Fibroblast of skin of right biceps (primary cell): ENCODE measurements around the gene CASP9.

Experiments
- DNase-seq: peaks from one replicate; pipeline ENCODE4 v3.0.0-alpha.2; 2013

CASP9 gene

GRCh38 chr1:15524021-15524282 is at the start of gene CASP9:
TSS of gene CASP9 (minus strand) at chr1:15524215. CDS start at chr1:15524200, 15 bp downstream.
- no peak for DNase-seq

- DNase-seq: peak; percentile 45
Measured at GRCh38 chr1:15573477-15573876, 49.5 kb upstream of the CASP9 start.

GRCh38 chr1:15571266-15571665 is 47.3 kb upstream of the CASP9 start:
- DNase-seq: no peak

DNA sequence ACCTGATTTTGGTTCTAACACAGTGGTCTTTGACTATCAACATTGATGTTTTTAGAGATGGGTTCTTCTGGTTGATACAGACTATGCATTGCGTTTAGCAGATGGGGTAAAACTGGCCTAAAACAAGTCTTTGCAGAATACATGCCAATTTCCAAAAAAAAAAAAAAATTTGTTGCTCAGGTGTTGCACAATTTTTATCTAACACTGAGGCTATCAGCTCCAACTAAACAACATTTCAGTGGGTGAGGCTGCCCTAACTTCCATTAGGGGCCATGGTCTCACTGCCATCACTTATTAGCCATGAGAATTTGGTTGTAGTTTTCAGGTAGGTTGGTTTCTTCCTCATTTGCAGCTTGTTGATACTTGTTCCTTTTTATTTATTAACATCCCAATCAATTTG is 46.8 kb upstream of the CASP9 start:
- DNase-seq: no peak

- no peak for DNase-seq
Measured at GRCh38 chr1:15568387-15569073, 44.5 kb upstream of the CASP9 start.

DNA sequence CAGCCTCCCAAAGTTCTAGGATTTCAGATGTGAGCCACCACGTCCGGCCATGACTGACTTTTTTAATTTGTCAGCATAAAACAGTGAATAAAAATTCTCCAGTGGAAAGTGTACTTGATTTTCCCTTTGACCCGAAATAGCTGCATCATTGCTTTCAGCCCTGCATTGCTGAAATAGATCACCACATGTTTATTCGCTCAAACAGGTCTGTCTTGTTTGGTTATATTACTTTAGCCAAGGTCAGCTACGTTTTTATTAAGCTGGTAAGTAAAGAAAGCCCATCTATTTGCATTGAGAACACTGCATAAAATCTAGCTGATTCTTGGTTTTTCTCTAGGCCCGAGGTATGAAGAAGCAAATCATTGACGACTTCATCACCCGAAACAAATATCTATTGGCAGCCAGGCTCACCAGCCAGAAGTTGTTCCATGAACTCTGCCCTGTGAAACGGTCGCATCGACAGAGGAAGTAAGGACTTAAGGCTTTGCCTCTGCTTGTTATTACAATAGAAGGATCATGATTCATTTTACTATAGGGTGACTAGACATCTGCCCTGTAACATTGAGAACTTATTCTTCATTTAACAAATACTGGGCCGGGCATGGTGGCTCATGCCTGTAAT is 35.3 kb upstream of the CASP9 start:
- DNase-seq: no peak

- no peak for DNase-seq
Measured at GRCh38 chr1:15558516-15558915, 34.5 kb upstream of the CASP9 start.

DNA sequence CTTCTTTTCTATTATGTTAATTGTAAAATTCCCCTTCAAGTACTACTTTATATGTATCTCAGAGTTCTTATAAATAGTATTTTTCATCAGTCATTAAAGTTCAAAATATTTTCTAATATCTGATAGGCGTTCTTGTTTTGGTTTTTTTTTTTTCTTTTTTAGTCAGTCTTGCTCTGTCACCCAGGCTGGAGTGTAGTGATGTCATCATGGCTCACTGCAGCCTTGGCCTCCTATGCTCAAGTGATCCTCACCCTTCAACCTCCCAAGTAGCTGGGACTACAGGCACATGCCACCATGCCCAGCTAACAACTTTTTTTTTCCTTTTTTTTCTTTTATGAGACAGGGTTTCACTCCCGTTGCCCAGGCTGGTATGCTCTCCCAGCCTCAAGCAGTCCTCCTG is 33.6 kb upstream of the CASP9 start:
- no peak for DNase-seq

GRCh38 chr1:15557008-15557407 is 33.0 kb upstream of the CASP9 start:
- DNase-seq: no peak

DNA sequence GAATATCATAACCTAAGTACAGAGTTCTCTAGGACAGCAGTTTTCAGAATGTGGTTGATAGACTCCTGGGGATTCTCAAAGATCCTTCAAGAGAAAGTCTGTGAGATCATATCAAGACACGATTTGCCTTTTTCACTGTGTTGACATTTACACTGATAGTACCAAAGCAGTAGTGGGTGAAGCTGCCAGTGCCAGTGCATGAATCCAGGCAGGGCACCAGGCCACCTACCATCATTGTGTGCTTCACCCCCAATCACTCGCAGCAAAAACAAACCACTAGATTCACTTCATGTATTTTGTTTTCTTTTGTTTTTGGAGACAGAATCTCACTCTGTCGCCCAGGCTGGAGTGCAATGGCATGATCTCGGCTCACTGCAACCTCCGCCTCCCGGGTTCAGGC is 26.6 kb upstream of the CASP9 start:
- no peak for DNase-seq

DNA sequence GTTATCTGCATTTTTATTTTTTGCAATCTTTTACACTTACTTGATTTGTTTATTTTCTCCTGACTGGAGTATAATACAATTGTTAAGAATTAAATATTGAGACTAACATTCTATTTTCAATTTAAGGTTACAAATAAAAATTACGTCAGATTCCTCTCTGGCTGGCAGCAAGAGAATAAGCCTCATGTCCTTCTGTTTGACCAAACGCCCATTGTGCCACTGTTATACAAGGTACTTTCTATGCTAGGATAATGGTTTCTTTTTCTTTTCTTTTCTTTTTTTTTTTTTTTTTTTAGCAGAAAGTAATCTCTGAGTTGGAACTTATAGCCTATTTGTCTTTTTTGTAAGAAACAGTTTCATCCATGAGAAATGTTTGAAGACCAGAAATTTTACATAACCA is 22.6 kb upstream of the CASP9 start:
- no peak for DNase-seq

DNA sequence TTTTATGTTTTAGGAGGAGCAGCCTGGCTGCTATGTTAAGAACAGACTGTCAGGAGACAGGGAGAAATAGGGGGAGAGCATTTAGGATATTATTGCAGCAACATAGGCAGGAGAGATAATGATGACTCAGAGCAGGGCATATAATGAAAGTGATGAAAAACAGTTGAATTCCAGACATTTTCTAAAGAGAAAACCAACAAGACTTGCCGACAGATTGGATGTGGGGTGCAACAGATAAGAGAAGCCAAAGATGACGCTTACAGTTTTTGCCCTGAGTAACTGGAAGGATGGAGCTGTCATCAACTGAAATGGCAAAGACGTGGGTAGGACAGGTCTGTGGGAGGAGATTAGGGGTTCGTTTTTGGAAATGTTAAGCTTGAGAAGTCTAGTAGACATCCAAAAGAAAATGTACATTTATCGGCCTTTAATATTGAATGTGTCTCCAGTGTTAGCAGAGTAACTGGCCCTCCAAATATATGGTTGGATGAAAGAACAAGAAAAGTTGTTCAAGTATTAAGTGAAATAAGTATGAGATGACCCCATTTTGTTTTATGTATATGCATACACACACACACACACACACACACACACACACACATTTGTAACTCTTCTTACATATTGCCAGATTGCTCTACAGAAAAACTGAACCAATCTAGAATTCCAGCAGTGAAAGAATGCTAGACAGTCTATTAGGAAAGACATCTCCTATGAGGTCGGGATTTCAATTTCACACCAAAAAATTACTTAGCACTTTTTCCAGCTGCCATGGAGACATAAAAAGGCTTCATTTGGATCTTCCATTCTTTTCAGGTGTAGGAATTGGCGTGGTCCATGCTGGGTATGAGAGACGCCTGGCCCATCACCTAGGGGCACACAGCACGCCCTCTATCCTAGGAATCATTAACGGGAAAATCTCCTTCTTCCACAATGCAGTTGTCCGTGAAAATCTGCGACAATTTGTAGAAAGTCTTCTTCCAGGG is 19.9 kb upstream of the CASP9 start:
- peak; percentile 80 for DNase-seq

- no peak for DNase-seq
Measured at GRCh38 chr1:15543251-15543588, 19.2 kb upstream of the CASP9 start.

GRCh38 chr1:15542388-15543250 is 18.6 kb upstream of the CASP9 start:
- no peak for DNase-seq

GRCh38 chr1:15541231-15541792 is 17.3 kb upstream of the CASP9 start:
- DNase-seq: no peak

GRCh38 chr1:15540186-15540585 is 16.2 kb upstream of the CASP9 start:
- DNase-seq: peak; percentile 61

GRCh38 chr1:15538771-15539170 is 14.8 kb upstream of the CASP9 start:
- DNase-seq: no peak

GRCh38 chr1:15531682-15532081 is 7.7 kb upstream of the CASP9 start:
- no peak for DNase-seq

DNA sequence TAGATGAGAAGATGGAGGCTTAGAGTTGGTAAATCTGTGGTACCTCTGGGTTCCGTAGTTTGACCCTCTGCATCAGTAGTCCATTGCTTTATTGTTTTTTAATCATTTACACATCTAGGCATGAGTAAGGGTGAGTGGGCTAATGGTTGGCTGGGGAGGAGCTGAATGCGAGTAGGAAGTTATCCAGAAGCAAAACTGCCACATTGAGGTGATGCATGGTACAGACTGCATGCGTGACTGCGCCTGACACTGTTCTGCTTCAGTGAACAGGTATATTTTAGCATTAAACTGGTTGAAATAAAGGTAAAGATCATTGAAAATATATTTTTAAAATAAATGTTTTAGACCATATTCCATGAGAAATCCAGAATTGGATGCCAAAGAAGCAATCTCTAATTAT is 7.0 kb upstream of the CASP9 start:
- DNase-seq: no peak

- peak; percentile 100 for DNase-seq
Measured at GRCh38 chr1:15526490-15527339, 2.7 kb upstream of the CASP9 start, which contains the start of gene DNAJC16. TSS of gene DNAJC16 (plus strand) at chr1:15526848. CDS start at chr1:15529106, 2,258 bp downstream.

DNA sequence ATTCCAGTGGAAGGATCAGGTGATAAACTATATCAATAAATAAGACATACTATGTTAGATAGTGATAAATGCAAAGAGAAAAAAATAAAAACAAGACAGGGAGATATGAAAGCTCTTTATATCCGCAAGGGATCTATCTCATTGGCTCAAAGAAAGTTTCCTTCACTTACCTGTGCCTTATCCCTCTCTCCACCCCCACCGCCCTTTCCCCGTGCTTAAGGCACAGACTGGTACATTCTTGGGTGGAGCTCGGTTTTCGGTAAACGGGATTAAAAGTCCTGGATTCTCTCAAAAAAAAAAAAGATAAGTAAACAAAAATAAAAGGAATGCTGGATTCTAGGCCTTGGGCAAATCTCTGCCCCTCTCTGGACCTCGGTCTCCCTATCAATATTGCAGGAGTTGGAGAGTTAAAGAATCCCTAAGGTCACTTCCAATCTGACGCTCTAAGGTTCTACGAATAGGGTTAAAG is 2.0 kb upstream of the CASP9 start:
- no peak for DNase-seq
